ENCODE data around the gene CYP27B1.

The CYP27B1 gene

GRCh38 chr12:57781244-57781643 is 14.4 kb upstream of the CYP27B1 start:
- Histone ChIP-seq H3K36me3 (ENCODE audit: insufficient read depth) (peaks cover 5% of the 10 kb centered on the region; the same call in 1 of the 2 replicates), H3K9ac (no peak overlapping the region), H3K27ac (no peak overlapping the region), H2AFZ (ENCODE audit: low read depth) (no peak overlapping the region), H3K4me1 (ENCODE audit: low read depth, poor library complexity, severe bottlenecking) (peaks cover 23% of the 10 kb centered on the region), H3K4me2 (no peak overlapping the region), H3K27me3 (ENCODE audit: insufficient read depth, low read depth) (no peaks in the 10 kb centered on the region), H3K4me3 (IDR thresholded peaks at IDR 0.05; ENCODE audit: insufficient read depth, low read depth, low read length) (no peak overlapping the region), H4K20me1 (ENCODE audit: insufficient read depth) (no peaks in the 10 kb centered on the region), H3K79me2 (ENCODE audit: insufficient read depth, low read depth) (peaks cover 29% of the 10 kb centered on the region)
- no peak for TF ChIP-seq CTCF (conservative IDR thresholded peaks at IDR 0.05; ENCODE audit: low read depth, low read length)

GRCh38 chr12:57780284-57780897 is 13.5 kb upstream of the CYP27B1 start:
- H3K4me2 ChIP-seq: no peak overlapping the region
- H3K27ac ChIP-seq: no peak overlapping the region
- H3K27me3 ChIP-seq (ENCODE audit: insufficient read depth, low read depth): no peaks in the 10 kb centered on the region
- H4K20me1 ChIP-seq (ENCODE audit: insufficient read depth): no peaks in the 10 kb centered on the region
- H3K36me3 ChIP-seq (ENCODE audit: insufficient read depth): 0 out of 2 replicates have a peak, but pooled peaks cover 1% of the 10 kb centered on the region
- H2AFZ ChIP-seq (ENCODE audit: low read depth): no peak overlapping the region
- peaks cover 25% of the 10 kb centered on the region for H3K79me2 ChIP-seq (ENCODE audit: insufficient read depth, low read depth)
- peaks cover 23% of the 10 kb centered on the region for H3K4me1 ChIP-seq (ENCODE audit: low read depth, poor library complexity, severe bottlenecking)
- no peak overlapping the region for H3K4me3 ChIP-seq (IDR thresholded peaks at IDR 0.05; ENCODE audit: insufficient read depth, low read depth, low read length)
- no peak for TF ChIP-seq CTCF (conservative IDR thresholded peaks at IDR 0.05; ENCODE audit: low read depth, low read length)
- H3K9ac ChIP-seq: no peak overlapping the region

GRCh38 chr12:57779736-57780135 is 12.9 kb upstream of the CYP27B1 start:
- Histone ChIP-seq H3K4me2 (no peak overlapping the region), H3K36me3 (ENCODE audit: insufficient read depth) (no peaks in the 10 kb centered on the region), H3K79me2 (ENCODE audit: insufficient read depth, low read depth) (peaks cover 20% of the 10 kb centered on the region), H3K4me3 (IDR thresholded peaks at IDR 0.05; ENCODE audit: insufficient read depth, low read depth, low read length) (no peak overlapping the region), H3K27me3 (ENCODE audit: insufficient read depth, low read depth) (no peaks in the 10 kb centered on the region), H3K9ac (no peak overlapping the region), H2AFZ (ENCODE audit: low read depth) (no peak overlapping the region), H3K27ac (no peak overlapping the region), H4K20me1 (ENCODE audit: insufficient read depth) (no peaks in the 10 kb centered on the region), H3K4me1 (ENCODE audit: low read depth, poor library complexity, severe bottlenecking) (peaks cover 23% of the 10 kb centered on the region)
- TF ChIP-seq CTCF (conservative IDR thresholded peaks at IDR 0.05; ENCODE audit: low read depth, low read length): no peak

GRCh38 chr12:57777911-57778310 is 11.0 kb upstream of the CYP27B1 start:
- peaks cover 10% of the 10 kb centered on the region for H3K79me2 ChIP-seq (ENCODE audit: insufficient read depth, low read depth)
- H3K4me3 ChIP-seq (IDR thresholded peaks at IDR 0.05; ENCODE audit: insufficient read depth, low read depth, low read length): no peak overlapping the region
- no peaks in the 10 kb centered on the region for H3K27me3 ChIP-seq (ENCODE audit: insufficient read depth, low read depth)
- peaks cover 20% of the 10 kb centered on the region for H3K4me1 ChIP-seq (ENCODE audit: low read depth, poor library complexity, severe bottlenecking)
- H3K4me2 ChIP-seq: no peak overlapping the region
- no peak overlapping the region for H2AFZ ChIP-seq (ENCODE audit: low read depth)
- H3K27ac ChIP-seq: no peak overlapping the region
- no peaks in the 10 kb centered on the region for H4K20me1 ChIP-seq (ENCODE audit: insufficient read depth)
- TF ChIP-seq CTCF (conservative IDR thresholded peaks at IDR 0.05; ENCODE audit: low read depth, low read length): no peak
- no peaks in the 10 kb centered on the region for H3K36me3 ChIP-seq (ENCODE audit: insufficient read depth)
- no peak overlapping the region for H3K9ac ChIP-seq
